Cardiac fibroblast (primary cell): ENCODE measurements around the gene CYP3A4.
"Not testable (repeated sequence)": the region's sequence is repeated elsewhere in the genome, so short reads cannot be mapped to it uniquely, and the experiment has no call there.

Experiments used
- DNase-seq, 2 donors: peaks; one replicate each; pipeline versions ENCODE4 v3.0.0 to v3.0.0-alpha.2; 2010; ENCODE audit warnings: low read depth in 2 of 2
- H3K4me3 ChIP-seq, 2 donors: replicated peaks in 1 of 2; 1 replicate in 1 of 2; 2 replicates in 1 of 2; pipeline ENCODE4 v1.5.1; 2011; ENCODE audit warnings: low read depth in 2 of 2, low read length in 2 of 2, mild to moderate bottlenecking in 2 of 2, moderate library complexity in 1 of 2
- CTCF ChIP-seq: IDR thresholded peaks from one replicate; pipeline ENCODE4 v1.5.1; 2011; ENCODE audit warnings: low read depth, mild to moderate bottlenecking, low read length, inconsistent platforms

CYP3A4 gene

DNA sequence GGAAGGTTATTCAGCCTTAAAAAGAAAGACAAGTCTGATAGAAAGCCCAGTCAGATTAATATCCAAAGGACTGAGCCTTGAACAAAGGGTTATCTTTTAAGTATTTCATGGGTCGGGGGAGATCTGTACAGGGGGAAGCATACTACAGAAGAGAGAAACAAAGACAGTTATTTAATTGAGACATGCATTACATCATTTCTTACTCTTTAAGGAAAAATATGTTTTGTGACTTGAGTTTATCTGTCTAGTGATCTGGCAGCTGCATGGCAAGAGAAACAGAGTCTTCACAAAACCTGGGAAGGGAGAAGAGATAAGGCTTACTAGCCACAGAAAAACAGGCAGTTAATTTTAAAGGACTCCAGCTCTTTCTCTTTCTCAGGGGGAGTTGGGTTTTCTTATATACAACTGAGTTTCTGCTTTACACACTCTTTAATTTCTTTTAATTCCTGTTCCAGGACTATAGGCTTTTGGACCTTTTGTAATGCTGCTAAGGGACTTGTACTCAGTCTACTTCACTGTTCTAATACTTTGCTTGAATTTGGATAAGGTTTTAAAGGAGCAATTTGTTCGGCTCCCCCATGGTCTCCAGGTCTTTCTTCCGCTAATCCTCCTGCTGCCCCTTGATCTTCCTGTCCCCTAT, 23.0 kb upstream of the CYP3A4 start:
- no peak for TF ChIP-seq CTCF
- no peak overlapping the region for H3K4me3 ChIP-seq
- no peak for DNase-seq

- DNase-seq = no peak
- no peak overlapping the region for H3K4me3 ChIP-seq
These were observed 21.7 kb upstream of the CYP3A4 start for GRCh38 chr7:99805641-99806040.

GRCh38 chr7:99803118-99803517, 19.1 kb upstream of the CYP3A4 start:
- H3K4me3 ChIP-seq, DNase-seq: not testable (repeated sequence)

More at GRCh38 chr7:99805641-99806040, 21.7 kb upstream of the CYP3A4 start:
- TF ChIP-seq CTCF = no peak

- DNase-seq, H3K4me3 ChIP-seq: not testable (repeated sequence)
These were observed 17.4 kb upstream of the CYP3A4 start for GRCh38 chr7:99801407-99801806.

DNA sequence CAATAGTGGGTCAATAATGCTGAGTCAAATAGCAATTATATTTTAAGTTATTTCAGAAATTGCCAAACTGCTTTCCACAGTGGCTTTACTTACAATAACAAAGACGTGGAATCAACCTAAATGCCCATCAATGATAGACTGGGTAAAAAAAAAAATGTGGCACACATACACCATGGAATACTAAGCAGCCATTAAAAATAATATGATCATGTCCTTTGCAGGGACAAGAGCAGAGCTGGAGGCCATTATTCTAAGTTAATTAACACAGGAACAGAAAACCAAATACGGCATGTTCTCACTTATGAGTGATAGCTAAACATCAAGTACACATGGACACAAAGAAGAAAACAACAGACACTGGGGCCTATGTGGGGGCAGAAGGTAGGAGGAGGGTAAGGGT, 15.0 kb upstream of the CYP3A4 start:
- no peak for DNase-seq
- TF ChIP-seq CTCF = no peak
- H3K4me3 ChIP-seq = no peak overlapping the region

DNA sequence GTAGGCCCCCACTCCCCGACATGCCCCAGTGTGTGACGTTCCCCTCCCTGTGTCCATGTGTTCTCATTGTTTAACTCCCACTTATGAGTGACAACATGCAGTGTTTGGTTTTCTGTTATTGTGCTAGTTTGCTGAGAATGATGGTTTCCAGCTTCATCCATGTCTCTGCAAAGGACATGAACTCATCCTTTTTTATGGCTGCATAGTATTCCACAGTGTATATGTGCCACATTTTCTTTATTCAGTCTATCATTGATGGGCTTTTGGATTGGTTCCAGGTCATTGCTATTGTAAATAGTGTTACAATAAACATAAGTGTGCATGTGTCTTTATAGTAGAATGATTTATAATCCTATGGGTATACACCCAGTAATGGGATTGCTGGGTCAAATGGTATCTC, 11.9 kb upstream of the CYP3A4 start:
- H3K4me3 ChIP-seq, DNase-seq: not testable (repeated sequence)

GRCh38 chr7:99794585-99795502, 10.9 kb upstream of the CYP3A4 start:
- TF ChIP-seq CTCF = no peak
- peak; percentile 2 to 30 for DNase-seq
- H3K4me3 ChIP-seq = no peak overlapping the region

GRCh38 chr7:99793443-99793842, 9.5 kb upstream of the CYP3A4 start:
- no peak overlapping the region for H3K4me3 ChIP-seq
- no peak for DNase-seq
- TF ChIP-seq CTCF = no peak
